Right renal pelvis (tissue), 4 donors: ENCODE data around the gene SERGEF. TPM values are rescaled to one million over a fixed set of nuclear protein-coding genes. Genes with fewer than 3 reads are reported as not detected.
"Not testable (repeated sequence)": the region's sequence is repeated elsewhere in the genome, so short reads cannot be mapped to it uniquely, and the experiment has no call there.

ENCODE experiments used
- DNase-seq, 4 donors: peaks; one replicate each; pipeline ENCODE4 v3.0.0-alpha.2; 2013; ENCODE audit warnings: low read depth in 4 of 4, low spot score in 3 of 4, missing footprints in 1 of 4
- polyA plus RNA-seq, 4 donors: library from polyadenylated mRNA; unstranded; fragments of 120-200 nt; gene quantifications; one replicate each; pipeline ENCODE4 v1.2.1, GENCODE V29; 2013; ENCODE audit not compliant: insufficient read length in 4 of 4

SERGEF gene
- polyA plus RNA-seq, 4 donors, result 19.6 to 22.5 (median 21.8) TPM

DNA sequence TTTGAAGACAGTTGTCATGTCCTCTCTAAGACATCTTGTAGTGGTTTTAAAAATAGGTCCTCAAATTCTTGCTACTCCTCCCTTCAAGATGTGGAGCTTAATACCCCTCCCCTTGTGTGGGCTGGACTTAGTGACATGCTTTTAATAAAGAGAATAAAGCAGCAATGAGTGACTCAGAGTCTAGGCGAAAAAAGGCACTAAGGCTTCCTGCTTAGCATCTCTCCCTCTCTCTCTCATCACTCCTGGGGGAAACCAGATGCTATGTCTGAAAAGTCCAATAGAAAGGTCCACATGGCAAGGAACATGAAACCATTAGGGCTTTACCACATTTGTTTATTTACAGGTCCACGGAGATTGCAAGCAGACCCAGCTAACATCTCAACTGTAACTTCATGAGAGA, 11.7 kb downstream of the SERGEF start:
- DNase-seq, result no peak

- DNase-seq, result no peak
Measured at GRCh38 chr11:18000760-18001159, 12.1 kb downstream of the SERGEF start.

DNA sequence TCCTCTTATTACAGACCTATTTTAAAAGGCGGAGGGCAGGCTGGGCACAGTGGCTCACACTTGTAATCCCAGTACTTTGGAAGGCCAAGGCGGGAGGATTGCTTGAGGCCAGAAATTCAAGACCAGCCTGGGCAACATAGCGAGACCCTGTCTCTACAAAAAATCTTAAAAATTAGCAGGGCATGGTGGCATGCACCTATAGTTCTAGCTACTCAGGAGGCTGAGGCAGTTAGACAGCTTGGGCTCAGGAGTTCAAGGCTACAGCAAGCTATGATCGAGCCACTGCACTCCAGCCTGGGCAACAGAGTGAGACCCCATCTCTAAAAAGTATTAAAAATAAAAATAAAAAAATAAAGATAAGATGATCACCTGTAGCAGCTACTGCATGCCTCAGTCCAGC, 12.7 kb downstream of the SERGEF start:
- not testable (repeated sequence) for DNase-seq

GRCh38 chr11:17992916-17993315, 19.9 kb downstream of the SERGEF start:
- no peak for DNase-seq

GRCh38 chr11:17991783-17992433, 20.9 kb downstream of the SERGEF start:
- no peak for DNase-seq

DNA sequence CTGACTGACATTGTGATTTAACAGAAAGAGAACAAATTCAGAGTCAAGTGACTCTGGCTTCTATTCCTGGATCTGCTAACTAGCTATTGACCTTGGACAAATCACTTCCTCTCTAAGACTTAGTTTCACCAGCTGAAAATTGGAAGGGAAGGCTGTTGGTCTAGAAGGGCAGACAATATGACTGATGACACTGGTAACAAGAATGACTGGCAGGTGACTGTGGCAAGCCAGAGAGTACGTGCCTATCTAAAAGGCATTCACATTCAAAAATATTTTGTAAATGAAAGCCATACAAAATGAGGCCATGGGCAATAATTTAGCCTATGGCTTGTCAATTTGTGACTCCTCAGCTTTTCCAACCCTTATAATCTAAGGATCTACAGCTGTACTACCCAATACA, 23.5 kb downstream of the SERGEF start:
- DNase-seq, result no peak

DNA sequence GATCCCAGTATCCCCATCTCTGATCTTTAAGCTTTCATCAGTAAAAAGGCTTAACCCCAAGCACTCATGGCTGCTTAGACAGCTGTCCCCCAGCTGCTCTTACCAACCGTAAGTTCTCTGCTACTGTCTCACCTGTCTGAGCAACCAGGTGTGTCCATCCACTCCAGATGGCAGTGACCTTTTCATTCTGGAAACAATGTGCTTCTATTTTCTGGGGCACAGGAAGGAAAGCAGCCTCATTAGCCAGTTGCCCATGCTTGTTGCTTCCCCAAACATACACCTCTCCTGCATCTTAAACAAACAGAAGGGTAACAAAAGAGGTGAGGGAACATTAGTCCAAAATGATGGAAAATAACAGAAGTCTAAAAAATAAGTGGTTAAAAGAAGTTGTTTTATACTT, 24.4 kb downstream of the SERGEF start:
- DNase-seq, result no peak

- DNase-seq, result no peak
Measured at GRCh38 chr11:17987826-17988225, 25.0 kb downstream of the SERGEF start.

- DNase-seq, result no peak
Measured at GRCh38 chr11:17986711-17987220, 26.1 kb downstream of the SERGEF start.

DNA sequence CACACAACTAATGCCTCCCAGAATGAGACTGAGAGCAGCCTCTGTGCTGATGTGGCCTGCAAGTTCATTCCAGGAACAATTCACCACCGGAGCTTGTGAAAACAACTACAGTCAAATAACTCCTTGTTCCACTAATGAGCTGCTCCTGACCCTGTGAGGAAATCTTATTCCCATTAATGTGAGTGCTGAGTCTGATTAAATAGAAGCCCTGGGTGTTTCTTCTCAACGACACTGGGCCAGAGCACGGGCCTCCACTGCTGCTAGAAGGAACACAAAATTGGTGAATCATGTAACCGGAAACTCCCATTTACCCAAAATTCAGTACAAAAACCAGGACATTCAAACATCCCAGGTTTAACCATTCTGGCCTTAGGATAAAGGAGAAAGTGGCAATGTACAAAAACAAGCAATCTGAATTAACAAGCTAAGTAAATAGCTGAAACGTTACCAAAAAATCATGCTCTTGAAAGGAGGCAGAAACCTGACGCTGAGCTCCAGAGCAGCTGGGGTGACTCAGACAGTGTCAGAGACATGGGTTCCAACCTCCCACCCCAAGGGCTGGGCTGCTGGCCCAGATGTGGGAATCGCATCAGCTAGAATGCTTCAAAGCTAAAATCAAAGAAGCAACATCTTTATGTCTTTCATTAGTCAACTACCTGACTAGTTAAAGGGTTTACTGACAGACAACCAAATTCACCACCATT, 26.7 kb downstream of the SERGEF start:
- DNase-seq, result peak in 1 of 4 donors; percentile 14

- DNase-seq, result no peak
Measured at GRCh38 chr11:17985517-17985916, 27.3 kb downstream of the SERGEF start.

DNA sequence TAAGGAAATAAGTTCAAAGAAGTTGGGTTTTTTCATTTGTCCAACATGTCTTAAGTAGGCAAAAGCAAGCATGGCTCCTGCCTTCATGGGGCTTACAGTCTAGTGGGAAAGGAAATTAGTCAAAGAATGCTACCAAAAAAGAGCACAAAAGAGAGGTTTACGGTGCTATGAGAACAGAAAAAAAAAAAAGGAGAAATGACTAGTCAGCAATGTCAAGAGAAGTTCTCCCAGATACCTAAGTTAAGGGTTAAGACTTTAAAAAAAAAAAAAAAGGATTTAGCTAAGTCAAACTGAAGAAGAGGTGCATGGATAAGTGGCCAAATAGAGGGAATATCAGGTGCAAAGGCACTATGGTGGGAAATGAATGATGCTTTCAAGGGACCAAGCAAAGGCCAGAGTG, 29.3 kb downstream of the SERGEF start:
- DNase-seq, result no peak

DNA sequence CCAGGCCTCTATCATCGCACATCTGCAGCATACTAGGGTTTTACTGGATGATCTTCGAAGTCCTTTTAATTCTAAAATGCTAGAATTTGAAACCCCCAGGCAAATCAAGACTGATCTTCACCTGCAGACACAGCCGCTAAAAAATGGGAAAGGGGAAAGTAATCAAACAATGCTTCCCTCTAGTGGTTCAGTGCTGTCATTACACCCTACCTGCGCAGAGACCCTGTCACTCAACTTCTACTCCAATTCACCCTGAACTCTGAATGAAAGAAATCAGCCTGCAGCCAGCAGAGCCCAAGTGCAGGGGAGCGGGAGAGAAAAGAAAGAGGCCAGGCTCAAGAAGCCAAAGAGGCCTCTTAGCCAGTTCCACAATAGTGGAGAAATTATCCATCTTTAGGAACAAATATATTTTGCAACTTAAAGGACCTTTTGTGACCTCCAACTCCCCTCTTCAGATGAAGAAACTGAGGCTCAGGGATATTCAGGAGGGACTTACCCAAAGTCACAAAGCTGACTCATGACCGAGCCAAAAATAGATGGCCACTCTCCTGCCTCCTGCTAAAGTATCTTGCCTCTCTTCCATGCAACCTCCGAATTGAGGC, 33.0 kb downstream of the SERGEF start:
- DNase-seq, result no peak

DNA sequence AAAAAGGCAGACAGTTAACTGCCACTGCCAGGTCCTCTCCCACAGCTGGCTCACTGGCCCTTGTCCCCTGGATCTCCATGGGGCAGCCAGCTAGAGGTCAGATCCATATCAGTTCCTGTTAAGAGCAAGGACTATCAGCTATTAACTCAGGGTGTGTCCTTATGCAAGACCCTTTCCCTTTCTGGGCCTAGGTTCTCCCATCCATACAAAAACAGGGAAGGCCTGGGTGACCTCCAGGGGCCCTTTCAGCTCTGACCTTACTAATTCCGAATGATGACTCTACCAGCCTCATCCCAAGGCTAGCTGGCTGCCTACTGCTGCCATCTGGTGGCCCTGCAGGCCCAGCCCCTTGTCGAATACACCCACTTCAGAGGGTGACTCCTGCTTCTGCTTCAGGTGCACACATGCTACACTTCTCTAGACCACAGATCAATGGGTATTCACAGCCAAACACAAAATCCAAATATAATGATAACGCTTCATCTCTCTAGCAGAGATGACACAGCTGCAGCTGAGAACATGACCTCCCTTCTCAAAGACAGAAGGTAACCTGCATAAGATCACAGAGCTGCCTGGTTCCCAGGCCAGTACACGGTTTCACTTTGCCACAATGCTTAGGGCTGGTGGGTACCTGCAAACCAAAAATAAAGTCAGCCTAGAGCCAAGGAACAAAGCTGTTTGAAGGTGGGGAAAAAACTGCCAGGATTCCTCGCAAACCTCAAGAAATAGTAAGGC, 34.1 kb downstream of the SERGEF start:
- peak in 1 of 4 donors; percentile 22 for DNase-seq

- no peak for DNase-seq
Measured at GRCh38 chr11:17976651-17977050, 36.2 kb downstream of the SERGEF start.

- no peak for DNase-seq
Measured at GRCh38 chr11:17974246-17974645, 38.6 kb downstream of the SERGEF start.

- peak in 1 of 4 donors; percentile 23 for DNase-seq
Measured at GRCh38 chr11:17972987-17973386, 39.9 kb downstream of the SERGEF start.

DNA sequence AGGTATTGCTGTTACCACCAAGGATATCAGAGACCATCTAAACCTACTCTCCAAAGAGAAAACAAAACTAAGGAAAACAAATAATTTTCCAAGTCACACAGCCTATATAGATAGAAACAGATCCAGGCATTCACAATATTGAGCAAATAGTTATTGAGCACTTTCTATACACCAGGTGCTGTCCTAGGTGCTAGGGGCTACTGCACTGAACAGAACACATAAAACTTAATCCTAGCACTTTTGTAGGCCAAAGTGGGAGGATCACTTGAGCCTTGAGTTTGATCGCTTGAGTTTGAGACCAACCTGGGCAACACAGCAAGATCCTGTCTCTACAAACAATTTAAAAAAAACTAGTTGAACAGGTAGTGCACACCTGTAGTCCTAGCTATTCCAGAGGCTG, 44.6 kb downstream of the SERGEF start:
- DNase-seq, result no peak

DNA sequence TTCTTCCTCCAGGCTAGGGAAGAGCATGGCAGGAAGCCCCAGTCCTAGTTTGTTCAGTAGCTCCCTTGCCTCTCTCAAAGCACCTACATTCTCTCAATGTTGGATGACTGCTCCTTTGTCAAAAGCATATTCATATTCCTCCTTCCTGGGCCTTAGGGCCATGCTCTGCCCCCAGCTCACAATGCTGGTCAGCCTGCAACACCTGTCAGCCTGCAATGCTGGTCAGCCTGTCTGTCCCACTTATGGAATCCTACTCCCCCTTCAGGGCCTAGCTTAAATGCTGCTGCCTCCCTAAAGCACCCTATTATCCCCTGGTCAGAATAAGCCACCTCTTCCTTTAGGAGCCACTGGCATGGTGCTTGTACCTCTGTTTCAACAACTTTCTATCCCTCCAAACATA, 45.2 kb downstream of the SERGEF start:
- DNase-seq, result no peak

GRCh38 chr11:17960091-17960490, 52.8 kb downstream of the SERGEF start:
- DNase-seq, result no peak

GRCh38 chr11:17958446-17958845, 54.4 kb downstream of the SERGEF start:
- DNase-seq, result no peak
